GM10847 (cell line): ENCODE data around the gene KIF2C.

ENCODE experiments used
- POLR2A ChIP-seq: IDR thresholded peaks from 2 replicates; pipeline ENCODE4 v1.6.1; 2011; ENCODE audit not compliant: insufficient read length; ENCODE audit errors: extremely low read depth

KIF2C gene

GRCh38 chr1:44801491-44802305 is 62.1 kb downstream of the KIF2C start:
- no peak for TF ChIP-seq POLR2A

DNA sequence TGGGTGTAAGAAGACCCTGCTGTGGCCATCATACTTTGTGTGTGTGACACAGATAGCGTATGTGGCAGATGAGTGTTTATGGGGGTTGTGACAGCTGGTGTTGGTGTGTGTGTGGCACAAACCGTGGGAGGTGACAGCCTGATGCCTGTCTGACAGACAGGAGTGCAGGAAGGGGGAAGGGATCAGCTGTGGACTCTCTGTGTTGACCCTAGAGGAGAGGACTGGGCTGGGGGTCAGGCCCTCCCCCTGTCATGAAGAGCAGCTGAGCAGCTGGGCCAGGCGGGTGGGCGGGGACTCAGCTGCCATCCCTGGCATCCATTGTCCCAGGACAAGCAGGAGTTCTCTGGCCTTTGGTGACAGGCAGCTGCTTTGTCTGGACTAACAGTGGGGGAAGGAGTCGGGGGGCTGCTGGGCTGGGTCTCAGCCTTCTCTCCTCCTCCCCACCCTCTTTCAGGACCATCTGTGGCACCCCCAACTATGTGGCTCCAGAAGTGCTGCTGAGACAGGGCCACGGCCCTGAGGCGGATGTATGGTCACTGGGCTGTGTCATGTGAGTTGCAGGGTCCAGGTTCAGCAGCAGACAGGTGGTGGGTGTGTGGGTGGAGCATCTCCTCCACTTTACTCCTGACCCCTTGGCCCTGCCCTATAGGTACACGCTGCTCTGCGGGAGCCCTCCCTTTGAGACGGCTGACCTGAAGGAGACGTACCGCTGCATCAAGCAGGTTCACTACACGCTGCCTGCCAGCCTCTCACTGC is 62.8 kb downstream of the KIF2C start:
- TF ChIP-seq POLR2A: no peak

- TF ChIP-seq POLR2A: no peak
Observed at GRCh38 chr1:44803062-44803311, 63.4 kb downstream of the KIF2C start.

- TF ChIP-seq POLR2A: no peak
Observed at GRCh38 chr1:44803312-44804095, 63.9 kb downstream of the KIF2C start.

DNA sequence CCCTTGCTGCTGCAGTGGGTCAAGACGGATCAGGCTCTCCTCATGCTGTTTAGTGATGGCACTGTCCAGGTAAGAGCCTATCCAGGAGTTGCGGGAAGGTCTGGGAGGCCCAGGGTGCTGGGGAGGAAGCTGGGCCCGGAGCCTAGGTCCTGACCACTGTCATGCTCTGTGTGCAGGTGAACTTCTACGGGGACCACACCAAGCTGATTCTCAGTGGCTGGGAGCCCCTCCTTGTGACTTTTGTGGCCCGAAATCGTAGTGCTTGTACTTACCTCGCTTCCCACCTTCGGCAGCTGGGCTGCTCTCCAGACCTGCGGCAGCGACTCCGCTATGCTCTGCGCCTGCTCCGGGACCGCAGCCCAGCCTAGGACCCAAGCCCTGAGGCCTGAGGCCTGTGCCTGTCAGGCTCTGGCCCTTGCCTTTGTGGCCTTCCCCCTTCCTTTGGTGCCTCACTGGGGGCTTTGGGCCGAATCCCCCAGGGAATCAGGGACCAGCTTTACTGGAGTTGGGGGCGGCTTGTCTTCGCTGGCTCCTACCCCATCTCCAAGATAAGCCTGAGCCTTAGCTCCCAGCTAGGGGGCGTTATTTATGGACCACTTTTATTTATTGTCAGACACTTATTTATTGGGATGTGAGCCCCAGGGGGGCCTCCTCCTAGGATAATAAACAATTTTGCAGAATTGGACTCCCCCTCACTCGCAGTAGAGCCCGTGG is 65.8 kb downstream of the KIF2C start:
- no peak for TF ChIP-seq POLR2A

DNA sequence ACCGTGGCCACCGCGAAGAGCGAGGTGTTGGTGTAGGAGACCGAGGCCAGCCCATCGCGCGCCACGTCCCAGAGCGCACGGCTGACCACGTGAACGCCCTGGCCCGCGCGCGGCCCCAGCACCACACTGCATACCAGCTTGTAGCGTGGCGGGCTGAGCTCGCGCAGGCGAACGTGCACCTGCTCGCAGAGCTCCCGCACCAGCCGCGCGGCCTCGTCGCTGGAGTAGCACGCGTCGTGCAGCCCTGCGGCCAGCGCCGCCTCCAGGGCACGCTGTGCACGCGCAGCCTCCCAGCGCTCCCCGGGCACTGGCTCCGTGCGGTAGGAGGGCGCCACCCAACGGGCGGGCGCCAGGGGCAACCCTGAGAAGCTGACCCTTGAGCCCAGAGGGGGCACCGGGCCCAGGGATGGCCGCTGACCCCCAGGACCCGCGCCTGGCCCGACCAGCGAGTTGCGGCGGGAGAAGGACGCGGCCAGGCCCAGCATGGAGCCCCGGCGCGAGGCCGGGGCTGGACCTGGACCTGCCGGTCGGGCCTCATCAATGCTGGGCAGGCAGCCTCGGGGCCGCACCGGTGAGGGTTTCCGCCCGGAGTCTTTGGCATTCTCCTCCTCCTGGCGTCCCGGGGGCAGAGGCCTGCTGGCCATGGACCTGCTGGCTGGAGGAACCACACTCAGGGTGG is 66.5 kb downstream of the KIF2C start:
- no peak for TF ChIP-seq POLR2A

- no peak for TF ChIP-seq POLR2A
Observed at GRCh38 chr1:44806704-44807363, 67.2 kb downstream of the KIF2C start, which contains the start of gene DYNLT4. Gene DYNLT4 (minus strand): TSS chr1:44807351. CDS start chr1:44806668, 683 bp downstream.

DNA sequence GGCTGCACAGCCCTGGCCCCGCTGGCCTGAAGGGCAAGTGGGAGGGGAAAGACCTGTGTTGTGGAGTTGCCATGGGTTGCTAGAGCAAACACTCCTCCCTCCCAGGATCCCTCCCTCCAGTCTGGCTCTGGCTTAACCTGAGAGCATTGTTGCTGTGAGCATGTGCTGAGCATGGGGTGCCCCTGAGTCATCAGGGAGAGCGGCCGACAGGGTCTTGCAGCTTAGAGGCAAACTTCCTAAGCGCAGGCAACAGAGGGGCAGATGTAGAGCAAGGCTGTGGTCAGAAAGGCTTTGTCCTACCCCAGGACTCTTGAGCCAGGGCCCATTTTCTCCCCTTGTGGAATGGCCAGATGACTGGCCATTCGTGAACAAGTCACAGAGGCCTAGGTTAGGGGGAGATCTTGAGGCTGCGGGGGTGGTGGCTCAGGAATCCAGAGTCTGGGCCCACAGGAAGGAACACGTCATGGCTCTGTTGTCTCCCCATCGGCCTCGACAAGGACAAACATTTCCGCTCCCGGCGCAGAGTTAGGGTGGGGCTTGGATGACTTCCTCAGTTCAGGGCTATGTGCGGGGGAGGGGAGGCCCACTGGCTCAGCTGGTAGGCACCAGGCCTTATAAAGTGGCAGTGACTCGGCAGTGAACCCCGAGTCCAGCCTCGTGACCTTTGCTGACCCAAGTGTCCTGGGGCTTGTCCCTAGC is 67.9 kb downstream of the KIF2C start:
- no peak for TF ChIP-seq POLR2A

GRCh38 chr1:44808063-44808937 is 68.7 kb downstream of the KIF2C start, which contains the start of gene BTBD19:
Gene BTBD19 (plus strand): TSS chr1:44808523. CDS start chr1:44808821, 298 bp downstream.
- TF ChIP-seq POLR2A: no peak

- TF ChIP-seq POLR2A: peak; percentile 34
Observed at GRCh38 chr1:44808938-44809917, 69.6 kb downstream of the KIF2C start.

DNA sequence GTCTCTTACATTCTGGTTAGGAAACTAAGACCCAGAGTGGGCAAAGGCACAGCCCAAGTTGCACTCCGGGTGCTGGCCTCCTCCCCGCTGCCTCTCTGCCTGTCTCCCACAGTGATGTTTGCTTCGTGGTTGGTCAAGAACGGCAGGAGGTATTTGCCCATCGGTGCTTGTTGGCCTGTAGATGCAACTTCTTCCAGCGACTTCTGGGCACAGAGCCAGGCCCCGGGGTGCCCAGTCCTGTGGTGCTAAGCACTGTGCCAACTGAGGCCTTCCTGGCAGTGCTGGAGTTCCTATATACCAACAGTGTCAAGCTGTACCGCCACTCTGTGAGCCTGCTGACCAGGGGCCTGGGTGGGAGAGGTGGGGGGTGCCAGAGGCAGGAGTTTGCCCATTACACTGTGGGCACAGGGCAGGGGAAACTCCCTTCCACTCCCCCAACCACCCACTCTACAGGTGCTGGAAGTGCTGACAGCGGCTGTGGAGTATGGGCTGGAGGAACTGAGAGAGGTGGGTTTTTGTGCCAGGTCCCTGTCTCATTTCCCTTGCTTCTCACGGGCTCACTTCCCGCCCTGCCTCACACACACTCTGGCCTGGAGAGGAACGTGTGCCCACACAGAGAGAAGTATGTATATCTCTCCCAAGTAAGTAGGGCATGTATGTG is 70.6 kb downstream of the KIF2C start:
- no peak for TF ChIP-seq POLR2A
